ENCODE measurements around the gene EMP1.

EMP1 gene

DNA sequence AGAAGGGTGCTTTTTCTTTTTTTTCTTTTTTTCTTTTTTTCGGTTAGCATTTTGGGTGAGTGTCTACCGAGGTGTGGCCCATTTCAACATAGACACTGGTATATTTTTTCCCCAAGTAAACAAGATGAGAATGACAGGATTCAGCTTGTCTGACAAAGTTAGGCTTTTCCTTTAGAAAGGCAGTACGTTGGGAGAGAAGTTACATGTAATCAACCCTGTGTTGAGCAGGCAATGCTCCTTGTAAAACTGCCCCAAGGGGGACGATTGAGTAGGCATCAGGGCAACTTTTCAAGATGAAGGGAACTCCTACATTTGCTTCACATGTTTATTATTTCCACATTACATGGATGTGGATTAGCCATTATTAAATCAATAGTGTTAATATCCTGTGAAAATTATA, 1.7 kb downstream of the EMP1 start:
- no peak for DNase-seq

DNA sequence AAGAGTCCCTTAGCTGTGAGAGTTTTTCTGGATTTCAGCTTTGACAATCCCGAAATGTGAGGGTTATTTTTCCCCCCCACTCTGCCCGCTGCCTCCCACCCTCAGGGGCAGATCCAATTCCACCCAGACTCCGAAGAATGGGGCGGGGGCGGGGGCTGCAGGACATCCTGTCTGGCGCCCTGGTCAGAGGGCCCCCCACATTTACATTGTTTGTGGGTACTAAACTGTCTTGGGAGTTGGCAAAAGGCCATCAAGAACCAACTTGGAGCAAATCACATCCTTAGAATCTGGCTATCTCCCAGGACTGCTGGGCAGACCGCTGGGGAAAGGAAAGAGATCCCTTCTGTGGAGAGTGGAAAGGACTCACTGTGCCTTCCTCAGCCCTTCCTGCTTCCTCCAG, 2.4 kb downstream of the EMP1 start:
- DNase-seq, result no peak

DNA sequence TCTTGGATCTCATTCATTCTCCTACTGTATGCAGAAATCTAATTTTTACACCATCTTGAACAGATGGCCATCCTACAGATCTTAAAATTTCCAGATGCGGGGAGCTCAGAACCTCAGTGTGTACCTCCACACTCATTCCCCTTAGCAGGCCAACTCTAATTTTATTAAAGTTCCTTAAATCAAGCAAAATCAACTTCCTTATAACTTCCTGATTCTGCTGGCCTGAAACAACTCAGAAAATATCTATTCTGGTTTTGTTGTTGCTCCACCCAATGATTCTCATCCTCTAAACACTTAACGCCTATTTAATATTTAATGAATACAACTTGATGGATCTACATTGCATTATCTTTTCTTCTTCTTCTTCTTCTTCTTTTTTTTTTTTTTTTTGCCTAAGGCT, 3.1 kb downstream of the EMP1 start:
- DNase-seq, result peak in 1 of 2 donors; percentile 41

DNA sequence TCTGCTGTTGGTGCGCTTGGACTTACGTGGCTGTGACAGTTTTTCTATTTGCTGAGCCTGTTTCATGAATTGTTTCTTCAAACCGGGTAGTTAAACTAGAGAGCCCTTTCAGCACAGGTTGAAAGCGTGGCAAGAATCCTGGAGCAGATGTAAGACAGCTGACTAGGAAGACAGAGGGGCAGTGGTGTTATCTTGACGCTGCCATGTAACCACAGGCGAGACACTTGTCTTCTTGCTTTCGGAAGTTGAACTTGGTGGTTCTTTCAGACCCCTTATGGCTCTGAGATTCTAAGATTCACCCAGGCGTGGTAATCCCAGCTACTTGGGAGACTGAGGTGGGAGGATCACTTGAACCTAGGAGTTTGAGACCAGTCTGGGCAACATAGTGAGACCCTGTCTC, 4.3 kb downstream of the EMP1 start:
- no peak for DNase-seq

DNA sequence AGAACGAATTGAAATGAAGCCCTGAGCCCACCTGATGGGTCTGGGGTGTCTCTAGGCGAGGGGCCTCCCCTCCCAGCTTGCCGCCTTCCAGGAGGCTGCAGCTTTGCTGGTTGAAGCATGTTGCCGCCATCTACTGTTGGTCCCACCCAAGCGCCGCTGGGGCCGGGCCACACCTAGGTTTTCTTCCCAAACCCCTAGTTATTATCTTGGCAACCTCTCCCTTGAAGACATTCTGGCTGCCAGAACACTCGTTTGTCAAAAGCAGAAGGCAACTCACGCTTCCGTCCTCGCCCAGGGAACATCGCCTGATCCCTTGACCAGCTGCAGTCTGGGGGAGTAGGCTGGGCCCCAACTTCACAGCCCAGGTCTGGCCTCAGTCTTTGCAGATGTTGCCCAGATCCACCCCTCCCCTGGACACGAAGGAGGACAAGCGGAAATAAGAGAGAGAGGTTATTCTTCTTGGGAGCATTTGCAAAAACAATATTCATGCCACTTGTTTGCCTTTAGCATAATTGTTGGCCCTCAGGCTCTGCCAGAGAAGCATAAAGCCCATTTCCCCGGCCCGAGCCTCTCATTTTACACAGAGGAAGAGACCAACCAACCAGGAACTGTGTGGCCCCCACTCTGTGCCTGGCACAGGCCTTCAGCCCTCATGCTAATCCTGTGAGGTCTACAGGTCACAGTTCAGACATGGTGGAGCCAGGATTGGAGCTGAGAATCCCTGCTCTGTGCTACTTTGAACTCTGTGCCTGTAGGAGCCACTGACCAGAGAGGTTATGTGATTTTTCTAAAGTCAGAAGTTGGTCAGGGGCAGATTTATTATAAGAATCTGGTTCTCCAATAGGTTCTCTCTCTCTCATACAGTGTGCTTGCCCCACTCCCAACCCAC, 6.8 kb downstream of the EMP1 start:
- no peak for DNase-seq

DNA sequence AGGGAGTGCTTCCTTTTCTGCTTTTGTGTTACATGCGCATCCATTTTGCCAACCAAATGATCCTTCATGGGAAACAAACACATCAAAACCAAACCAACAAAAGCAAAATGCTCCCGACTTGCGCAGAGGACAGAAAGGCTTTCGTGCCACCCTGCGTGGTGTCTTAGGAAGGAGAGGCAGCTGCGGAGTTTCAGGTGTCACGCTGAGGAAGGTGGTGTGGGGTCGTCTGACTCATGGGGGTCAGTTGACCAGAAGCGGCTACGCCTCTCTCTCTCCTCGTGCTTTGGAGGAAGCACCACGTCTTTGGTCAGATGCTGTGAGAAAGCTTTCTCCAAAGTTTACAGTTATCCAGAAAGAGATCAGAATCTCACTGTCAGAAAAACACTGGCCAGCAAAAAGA, 7.9 kb downstream of the EMP1 start:
- DNase-seq, result peak in 1 of 2 donors; percentile 31

DNA sequence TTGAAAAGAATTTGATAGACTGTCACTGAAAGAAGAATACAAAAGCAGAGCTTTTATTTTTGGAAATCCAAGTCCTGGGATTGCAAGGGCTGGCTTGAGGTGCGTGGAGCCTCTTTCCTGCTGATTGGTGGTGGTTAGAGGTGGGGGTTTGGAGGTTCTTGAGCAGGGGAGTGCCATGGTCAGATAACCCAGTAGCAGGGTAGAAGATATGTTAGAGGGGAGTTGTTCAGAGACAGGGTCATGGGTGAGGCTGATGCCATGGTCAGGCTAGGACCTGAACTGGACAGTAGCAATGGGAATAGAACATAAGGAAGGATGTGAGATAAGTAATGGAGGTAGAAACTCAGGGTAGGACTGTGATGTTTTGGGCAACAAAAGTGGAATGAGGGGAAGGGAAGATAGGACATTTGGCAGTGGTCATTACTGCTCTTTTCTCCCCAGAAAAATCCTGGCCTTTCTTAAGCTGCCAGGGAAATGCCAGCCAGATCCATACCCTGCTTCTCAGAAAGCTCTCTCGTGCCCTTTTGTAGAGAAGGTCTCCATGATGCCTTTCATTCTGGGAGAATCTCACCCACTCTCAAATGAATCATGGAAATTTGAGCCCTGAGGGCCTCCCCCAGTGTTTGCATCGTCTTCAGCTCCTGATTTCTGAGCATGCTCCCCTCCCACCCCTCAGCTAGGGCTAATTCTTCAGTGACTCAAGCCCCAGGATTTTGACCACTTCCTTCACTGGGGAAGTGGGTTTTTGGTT, 9.5 kb downstream of the EMP1 start:
- peak; percentile 73 to 81 for DNase-seq

DNA sequence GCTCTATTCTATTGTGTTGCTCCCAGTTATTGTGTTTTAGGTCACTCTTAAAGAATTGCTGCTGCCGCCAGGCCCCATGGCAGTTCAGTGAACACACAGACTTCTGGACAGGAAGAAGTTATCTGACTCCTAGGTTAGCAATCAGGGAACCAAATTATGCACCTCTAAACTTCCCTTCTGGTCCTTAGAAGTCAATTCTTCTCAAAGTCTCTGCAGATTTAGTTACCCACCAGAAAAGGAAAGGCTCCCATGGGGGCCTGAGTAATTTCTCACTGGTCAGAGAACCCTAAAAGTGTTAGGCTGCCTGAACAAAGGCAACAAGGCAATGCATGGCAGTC, 10.0 kb downstream of the EMP1 start:
- DNase-seq, result no peak

DNA sequence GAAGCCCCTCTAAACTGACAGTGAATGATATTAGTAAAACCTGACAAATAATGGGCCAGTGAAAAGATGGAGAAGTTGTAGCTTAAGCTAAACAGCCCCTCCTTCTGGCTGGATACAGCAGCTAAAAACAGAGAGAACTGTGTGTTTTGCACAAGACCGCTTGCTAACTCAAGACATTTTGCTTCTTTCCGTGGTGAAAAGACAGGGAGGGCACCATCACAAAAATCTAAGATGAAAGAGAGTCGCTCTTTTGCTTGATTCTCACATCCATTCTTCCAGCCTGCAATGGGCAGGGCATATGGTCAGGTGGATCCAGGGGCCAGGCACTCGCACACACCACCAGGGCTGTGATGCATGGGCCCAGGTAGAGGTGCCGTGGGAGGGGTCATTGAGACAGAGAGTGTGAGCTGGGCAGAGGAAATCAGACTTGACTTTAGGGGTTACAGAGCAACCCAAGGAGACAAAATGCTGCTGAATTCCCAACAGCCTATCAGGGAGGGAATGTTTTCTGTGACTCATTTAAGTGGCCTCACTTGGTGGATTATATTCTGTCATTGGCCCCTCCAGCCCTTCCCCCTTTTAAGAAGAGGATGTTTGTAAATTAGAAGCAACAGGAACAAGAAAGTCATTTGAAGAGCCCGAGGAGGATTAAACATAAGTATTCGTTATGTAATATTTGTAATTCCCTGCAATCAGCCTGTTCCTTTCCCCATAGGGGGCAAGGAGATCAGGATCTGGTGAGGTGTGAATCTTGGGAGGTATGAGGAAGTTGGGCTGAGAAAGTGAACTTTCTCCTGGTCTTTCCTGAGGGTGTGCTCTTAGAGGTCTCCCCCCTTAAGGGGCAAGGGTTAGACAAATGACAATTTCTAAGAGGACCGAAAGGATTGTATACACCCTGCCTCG, 12.3 kb downstream of the EMP1 start:
- DNase-seq, result peak; percentile 45 to 65

DNA sequence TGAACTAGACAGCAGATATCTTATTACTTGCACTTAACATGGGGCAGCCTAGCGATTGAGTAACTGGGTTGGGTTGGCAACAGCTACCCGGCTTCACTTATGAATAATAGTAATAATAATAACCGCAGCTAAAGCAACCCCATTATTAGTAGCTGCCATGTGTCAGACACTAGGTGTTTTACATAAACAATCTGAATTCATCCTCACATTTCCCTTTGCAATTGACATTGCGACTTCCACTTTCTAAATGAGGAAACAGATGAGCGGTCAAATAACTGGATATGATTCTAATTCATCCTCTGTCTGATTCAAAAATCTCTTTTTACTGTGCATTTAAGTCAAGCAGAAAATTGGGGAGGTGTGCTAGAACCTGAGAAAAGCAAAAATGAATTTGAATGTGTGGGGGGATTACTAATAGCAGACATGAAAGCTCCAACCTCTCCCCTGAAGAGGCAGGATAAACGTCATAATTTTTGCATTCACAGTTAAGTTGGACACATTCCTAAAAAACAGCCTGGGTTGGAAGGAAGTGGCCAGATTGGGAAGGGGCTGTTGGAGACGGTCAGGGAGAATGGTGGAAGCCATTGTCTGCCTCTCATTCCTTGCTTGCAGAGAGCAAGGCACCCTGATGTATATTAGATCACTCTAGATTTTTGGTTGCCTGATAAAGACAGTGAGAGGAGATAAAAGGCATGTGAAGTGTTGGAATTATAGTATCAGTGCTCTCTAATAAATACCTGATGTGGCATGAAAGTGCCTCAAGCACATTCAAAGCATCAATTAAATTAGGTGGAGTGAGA, 13.1 kb downstream of the EMP1 start:
- peak; percentile 59 to 65 for DNase-seq

DNA sequence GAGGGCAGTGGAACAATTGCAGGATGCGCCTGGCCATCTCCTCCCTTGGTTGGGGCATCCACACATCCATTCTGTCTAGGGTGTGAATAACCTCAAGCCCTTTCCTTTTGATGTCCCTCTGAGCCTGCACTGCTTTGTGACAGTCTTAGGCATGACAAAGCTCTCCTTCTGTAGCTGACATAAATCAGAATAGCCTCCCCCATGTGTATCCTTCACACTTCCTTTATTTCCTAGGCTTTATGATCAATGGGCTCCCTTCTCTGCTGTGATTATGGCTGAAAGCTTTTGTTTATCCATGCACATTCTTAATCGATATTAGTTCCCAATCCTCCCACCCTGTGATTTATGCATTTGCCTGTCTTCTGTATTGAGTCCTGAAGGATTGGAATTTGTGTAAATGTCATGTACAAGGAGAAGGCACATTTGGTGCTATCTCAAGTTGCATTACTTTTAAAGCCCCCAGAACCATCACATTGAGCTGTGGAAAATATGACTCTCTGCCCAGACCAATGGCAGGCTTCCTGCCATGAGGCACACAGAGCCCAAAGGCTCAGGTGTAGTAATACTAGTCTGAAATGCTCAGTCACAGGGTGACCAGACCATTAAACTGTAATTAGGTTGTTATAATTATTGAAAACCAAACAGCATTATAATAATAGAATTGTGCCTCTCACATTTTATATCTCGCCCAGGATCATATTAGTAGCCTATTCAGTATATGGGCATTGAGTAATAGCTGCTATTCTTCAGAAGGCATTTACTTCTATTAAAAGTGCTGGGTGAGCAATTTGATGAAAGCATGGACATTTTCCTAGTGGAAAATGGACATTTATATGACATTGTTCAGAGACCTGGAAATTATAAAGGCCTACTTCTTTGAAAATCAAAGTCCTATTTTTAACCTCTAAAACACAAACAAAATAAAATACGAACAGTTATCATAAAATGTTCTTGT, 14.0 kb downstream of the EMP1 start:
- no peak for DNase-seq

DNA sequence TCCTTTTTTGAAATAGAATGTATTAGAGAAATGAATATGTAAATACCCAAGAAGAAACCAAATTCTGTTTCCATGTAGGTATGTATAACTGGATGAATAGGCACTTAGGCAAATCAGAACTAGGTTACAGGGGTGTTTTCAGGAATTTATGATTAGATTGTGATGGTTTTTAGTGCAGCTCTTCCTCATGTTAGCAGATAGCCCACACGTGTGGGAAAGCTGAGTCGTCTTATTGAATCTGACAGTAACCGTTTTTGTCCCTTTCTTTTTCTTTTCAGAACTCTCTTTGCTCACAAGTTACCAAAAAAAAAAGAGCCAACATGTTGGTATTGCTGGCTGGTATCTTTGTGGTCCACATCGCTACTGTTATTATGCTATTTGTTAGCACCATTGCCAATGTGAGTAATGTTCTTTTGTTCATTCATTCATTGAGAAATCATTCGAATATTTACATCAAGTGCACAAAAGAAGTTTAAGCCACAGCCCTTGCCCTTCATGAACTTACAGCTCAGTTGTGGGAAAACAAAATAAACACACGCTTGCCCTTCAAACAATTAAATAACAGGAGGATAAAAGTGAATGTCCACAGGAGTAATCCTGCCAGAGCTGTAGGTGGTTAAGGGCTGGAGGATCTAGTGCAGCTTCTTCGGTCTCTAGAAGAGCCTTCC, 14.8 kb downstream of the EMP1 start:
- DNase-seq, result no peak

DNA sequence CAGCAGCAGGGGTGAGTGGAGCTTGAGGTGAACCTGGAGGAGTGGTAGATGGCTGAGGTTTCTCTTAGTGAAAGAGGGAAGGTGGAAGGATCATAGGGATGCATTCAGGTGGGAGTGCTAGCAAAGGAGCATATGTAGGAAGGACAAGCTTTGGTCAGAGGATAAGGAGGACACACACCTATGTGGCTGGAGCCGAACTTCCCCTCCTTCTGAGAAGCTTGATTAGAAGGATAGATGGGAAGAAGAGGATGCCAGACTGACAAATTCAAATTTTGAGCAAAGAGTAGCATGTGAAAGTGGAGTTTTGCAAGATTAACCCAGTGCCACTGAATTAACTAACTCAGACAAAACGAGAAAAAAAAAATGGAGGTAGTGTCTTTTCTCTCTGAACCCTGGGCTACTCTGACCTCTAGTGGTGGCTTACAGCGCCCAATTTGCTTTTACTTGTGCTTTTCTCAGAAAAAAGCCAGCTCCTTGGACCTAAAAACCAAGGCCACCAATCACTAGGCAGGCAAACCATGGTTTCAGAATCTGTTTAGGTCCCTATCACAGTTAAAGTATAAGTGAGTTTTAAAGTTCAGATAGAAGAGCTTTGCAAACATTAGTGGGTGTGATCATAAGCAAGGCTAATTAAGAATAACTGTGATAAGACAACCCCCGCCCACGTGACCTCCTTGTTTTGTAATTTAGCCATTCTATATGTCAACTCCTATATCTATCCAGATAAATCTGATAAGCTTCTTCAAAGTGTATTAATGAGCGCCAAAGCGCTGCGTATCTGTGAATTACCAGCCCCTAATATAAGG, 15.5 kb downstream of the EMP1 start:
- DNase-seq, result peak; percentile 64 to 90

DNA sequence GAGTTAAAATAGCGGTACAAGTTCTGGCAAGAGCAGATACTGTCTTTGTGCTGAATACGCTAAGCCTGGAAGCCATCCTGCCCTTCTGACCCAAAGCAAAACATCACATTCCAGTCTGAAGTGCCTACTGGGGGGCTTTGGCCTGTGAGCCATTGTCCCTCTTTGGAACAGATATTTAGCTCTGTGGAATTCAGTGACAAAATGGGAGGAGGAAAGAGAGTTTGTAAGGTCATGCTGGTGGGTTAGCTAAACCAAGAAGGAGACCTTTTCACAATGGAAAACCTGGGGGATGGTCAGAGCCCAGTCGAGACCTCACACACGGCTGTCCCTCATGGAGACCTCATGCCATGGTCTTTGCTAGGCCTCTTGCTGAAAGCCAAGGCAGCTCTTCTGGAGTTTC, 18.5 kb downstream of the EMP1 start:
- DNase-seq, result no peak

DNA sequence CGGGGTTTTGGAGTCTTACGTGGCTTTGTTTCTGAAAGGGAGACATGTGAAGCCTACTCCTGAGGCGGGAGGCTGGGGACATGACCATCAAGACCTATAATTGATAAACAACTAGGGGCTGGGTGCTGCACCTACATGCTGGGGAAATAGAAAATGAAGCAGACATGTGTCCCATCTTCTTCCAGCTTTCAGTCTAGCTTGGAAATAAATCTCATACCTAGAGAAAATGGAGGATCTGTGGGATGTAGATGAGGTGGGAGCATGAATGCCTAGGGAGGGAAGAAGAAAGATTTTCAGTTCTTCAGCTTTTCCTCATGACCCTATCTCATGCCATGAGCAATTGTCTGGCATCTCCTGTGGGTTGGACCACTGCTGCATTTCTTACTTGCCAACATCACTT, 22.1 kb downstream of the EMP1 start:
- DNase-seq, result no peak

DNA sequence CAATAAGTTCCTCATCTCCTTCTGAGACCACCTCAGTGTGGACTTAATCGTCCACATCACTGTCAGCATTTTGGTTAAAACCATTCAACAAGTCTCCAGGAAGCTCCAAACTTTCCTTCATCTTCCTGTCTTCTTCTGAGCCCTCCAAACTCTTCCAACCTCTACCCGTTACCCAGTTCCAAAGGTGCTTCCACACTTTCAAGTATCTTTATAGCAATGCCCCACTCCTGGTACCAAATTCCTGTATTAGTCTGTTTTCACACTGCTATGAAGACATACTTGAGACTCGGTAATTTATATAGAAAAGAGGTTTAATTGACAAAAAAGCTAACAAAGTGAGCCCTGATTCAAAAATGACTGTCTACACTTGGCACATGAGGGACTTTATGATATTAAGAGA, 22.8 kb downstream of the EMP1 start:
- DNase-seq, result no peak

DNA sequence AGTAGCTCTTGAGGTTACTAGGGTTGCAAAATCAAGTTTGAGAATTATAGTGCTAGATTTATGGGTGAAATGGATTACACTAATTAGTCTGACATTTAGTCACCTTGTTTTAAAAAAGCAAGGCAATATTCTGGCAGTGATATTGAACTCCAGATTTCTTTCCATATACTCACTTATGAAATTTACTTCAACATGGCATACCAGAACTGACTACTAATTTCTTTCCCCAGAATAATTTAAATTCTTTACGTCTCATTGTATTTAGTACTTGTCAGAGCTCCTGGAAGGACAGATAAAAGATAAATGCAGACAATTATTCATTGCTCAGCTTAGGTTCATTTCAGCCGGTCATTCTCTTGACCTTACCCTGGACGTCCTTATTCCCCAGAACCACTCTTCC, 24.3 kb downstream of the EMP1 start:
- no peak for DNase-seq

DNA sequence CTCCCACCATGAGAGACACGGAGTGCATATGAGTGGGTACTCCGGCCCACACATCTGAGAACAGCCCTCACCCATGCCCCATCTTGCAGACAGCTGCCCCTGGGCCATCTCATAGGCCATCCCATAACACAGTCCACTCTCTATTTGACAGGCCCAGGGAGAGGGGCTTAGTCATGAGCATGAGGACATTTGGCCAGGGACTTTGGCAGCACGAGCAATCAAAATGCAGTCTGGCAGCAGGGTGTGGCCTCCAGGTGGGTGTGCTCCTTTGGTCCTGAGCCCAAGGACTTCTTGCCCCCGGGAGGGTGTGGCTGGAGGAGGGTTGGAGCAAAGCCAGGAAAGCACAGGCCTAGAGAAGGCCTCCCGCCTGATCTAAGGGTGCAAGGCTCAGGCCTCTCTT, 25.6 kb downstream of the EMP1 start:
- no peak for DNase-seq

DNA sequence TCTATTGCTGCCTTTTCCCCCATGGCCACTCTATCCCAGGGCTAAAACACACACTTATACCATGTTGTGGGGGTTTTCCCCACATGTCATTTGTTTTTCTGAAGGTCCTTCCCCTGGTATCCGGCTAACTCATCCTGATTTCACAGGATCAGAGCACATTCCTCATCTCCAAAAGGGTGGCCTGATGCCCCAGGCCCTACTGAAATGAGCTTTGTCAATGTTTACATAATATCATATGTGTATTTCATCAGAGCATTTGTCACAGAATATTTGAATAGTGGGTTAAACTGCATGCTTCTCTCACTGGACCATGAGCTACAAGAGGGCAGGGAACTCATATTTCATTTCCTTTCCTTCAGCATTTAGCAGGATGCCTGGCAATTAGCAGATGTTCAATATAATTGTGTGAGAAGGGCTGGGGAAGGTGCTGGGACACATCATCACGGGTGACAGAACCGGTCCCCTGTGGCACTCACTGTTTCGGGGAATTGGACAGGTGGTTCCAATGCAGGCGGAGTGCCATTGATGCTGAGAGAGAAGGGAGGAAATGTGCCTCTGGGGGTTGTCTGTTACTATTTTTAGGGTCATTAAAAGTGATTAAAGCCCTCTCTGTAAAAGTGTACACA, 26.8 kb downstream of the EMP1 start:
- no peak for DNase-seq
